Fibroblast of skin of right quadriceps (primary cell): ENCODE results near the gene AGL.
"Not testable (repeated sequence)": the region's sequence is repeated elsewhere in the genome, so short reads cannot be mapped to it uniquely, and the experiment has no call there.

Source experiments
- DNase-seq: peaks from one replicate; pipeline ENCODE4 v3.0.0-alpha.2; 2013

AGL gene

DNA sequence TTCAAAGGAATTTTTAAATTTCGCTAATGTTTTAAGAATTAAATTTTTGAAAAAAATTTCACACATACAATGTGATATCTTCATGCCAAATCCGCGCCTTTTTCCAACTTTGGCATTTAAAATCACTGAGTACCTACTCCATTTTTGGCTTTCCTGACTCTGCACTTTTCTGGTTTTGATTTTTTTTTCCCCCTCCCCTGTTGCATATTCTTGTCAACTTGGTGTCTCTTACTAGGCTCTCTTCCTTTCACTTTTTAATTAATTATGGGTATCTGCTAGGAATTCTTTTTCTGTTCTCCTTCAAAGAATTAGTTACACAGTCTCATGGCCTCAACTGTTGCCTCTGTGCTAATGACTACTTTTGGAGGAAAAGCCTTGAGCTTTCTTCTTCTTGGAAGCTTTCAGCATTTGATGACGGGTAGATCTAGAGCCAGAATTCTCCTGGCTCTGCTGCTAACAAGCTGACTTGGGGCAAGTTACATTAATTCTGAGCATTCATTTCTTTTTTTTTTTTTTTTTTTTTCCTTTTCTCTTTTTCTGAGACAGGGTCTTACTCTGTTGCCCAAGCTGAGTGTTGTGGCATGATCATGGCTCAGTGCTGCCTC lies 1.8 kb downstream of the AGL start:
- no peak for DNase-seq

DNA sequence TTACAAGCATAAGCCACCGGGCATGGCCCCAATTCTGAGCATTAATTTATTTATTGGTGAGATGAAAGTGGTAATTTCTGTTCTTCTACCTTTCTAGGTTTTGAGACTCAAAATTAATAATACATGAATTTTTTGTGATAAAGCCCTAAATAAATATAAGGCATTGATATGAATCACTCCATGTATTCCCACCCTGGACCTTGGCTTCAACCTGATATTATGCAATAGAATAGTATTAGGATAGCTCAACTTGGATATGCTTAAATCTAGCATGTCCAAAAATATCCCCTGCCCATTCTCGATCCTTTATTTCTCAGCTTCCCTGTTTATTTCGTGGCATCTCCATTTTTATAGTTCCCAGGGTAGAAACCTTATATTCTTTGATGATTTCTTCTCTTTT lies 2.5 kb downstream of the AGL start:
- peak; percentile 6 for DNase-seq

DNA sequence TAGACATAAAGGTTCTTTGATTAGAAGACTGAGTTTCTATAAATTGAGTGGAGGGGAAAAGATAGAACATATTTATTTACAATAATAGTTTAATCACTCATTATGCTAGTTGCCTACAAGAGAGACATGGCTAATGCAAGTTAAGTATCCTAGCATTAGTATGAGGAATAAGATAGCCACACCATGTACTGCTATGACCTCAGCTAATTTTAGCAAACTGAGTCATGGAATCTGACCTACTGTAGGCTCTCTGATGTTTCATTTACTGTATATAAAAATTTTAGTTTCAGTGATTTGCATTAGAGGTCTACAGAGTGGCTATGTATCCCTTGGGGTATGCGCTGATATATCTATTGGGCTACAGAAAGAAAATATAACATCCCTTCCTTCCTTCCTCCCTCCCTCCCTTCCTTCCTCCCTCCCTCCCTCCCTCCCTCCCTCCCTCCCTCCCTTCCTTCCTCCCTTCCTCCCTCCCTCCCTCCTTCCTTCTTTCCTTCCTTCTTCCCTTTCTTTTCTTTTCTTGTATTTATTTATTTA lies 5.8 kb downstream of the AGL start:
- DNase-seq = no peak

DNA sequence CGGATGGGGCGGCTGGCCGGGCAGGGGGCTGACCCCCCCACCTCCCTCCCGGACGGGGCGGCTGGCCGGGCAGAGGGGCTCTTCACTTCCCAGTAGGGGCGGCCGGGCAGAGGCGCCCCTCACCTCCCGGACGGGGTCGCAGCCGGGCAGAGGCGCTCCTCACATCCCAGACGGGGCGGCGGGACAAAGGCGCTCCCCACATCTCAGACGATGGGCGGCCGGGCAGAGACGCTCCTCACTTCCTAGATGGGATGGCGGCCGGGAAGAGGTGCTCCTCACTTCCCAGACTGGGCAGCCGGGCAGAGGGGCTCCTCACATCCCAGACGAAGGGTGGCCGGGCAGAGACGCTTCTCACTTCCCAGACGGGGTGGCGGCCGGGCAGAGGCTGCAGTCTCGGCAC lies 6.9 kb downstream of the AGL start:
- not testable (repeated sequence) for DNase-seq

DNA sequence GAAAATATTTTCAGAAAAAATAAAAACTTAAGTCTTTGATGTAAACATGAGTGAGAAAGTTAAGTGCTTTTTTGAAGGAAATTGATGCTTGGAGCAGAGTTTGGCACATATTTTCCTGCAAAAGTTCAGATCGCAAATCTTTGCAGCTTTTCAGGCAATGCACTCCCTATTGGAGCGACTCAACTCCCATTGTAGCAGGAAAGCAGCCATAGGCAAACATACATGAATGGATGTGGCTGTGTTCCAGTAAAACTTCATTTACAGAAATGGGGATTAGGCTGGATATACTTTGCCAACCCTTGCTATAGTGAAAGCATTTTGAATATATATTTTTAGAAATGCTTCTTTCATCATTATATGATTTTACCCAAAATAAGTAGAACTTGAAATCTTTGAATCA lies 8.1 kb downstream of the AGL start:
- DNase-seq = no peak

DNA sequence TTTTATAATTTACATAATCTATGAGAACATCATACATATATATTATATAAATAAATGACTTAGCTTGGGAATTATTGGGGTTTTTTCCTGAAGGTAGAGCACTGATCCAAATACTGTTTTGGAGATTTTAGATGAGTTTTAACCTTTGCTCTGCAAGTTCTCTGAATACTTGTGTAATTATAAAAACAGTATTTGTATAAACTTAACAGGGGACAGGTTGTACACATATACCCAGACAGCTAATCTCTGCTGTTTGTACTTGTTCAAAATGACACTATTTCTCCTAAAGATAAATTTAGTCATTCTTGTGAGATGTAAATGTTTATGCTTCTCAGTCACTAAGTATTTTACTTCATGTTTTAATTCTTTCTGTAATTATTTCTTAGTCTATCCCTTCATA lies 8.7 kb downstream of the AGL start:
- DNase-seq = no peak

DNA sequence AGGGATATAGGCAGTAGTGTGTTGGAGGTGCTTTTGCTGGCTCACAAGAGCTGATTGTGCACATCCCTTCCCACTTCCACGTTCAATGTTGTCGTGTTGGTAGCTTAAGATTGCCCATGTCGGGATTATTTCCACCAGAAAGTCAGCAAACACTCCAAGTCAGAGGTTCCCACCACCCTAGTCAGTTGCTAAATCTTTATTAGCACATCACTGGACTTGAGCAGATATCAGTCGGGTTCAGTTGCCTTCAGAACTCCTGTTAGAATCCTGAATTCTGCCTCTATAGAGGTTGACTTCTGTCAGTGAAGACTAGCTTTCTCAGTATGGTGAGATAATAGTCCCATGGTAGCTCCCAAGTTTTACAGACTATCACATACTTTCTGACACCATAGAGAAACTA lies 10.5 kb downstream of the AGL start:
- DNase-seq = no peak

DNA sequence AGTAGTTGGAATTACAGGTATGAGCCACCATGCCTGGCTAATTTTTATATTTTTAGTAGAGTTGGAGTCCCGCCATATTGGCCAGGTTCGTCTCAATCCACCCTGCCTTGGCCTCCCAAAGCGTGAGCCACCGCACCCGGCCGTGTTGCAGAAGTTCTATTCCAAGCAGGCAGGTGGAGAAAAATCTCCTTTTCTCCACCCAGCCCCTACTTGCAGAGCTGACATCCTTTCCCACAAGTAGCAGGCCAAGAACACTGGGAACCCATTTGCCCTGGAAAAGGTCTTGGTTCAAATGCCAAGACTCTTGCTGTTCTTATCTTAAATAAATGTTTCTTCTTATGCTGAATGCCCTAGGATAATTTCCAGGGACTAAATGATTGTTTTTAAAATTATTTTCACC lies 17.5 kb downstream of the AGL start:
- no peak for DNase-seq

DNA sequence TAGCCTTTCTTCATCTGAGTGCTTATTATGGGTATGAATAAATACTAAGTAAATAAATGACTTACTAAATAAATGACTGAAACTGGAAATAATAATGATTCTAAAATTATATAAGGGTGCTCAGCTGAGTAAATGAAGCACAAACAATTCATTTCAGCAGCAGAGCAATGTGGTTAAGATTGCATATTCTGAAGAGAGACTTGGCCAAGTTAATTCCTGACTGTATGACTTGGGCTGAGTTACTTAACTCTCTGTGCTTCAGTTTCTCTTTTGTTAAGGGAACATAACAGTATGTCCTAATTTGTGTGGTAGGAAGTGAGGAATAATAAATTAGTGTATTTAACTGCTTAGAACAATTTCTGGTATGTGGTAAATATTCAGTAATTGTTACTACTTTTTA lies 19.1 kb downstream of the AGL start:
- DNase-seq = peak; percentile 23

DNA sequence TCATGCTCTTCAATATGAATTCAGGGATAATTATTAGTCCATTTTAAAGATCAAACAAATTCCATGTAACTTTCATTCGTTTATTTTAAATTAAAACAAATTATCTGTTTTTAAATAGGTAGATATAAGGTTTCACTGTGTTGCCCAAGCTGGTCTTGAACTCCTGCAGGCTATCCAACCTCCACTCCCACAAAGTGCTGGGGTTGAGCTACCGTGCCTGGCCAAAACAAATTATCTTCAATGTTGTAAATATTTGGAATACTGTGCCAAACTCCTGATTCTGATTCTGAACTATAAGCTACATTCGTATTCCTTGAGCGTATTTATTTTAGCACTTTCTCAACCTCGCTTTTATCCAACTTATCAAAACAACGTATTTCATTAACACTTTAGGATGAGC lies 19.6 kb downstream of the AGL start:
- no peak for DNase-seq

DNA sequence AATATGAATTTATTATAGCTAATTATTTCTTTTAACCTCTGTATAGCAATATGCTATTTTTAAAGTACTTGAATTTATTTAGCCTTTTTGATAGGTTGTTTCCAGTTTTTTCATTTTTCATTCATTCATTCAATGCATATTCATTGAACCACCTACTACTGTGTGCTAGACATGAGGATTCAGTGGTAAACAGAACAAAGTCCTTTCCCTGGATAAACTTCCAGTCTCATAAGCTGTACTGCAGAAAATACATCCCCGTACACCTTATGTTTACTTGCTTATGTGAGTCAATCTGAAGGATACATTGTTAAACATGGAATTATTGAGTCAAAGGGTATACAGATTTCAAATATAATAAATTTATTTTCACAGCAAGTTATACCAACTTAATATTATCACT lies 21.9 kb downstream of the AGL start:
- no peak for DNase-seq

DNA sequence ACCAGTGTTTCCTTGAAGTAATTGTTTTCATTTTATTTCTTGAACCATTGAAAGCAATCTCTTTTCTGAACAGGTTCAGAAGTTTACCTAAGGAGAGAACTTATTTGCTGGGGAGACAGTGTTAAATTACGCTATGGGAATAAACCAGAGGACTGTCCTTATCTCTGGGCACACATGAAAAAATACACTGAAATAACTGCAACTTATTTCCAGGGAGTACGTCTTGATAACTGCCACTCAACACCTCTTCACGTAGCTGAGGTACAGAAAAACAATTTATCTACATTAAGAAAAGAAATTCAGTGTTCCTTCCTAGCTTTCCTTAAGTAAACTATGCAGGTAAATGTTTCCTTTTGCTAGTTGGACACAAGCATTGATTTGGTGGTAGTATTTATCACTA lies 27.4 kb downstream of the AGL start:
- DNase-seq = no peak

DNA sequence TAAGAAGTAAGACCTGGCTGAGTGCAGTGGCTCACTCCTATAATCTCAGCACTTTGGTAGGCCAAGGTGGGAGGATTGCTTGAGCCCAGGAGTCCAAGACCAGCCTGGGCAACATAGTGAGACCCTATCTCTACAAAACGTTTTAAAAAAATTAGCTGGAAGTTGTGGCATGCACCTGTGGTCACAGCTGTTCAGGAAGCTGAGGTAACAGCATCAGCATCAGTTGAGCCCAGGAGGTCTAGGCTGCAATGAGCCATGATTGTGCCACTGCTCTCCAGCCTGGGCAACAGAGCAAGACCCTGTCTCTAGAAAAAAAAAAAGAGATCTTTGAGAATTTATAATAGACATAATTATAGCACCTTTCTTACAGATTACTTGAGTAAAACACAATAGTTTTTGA lies 36.0 kb downstream of the AGL start:
- DNase-seq = no peak

DNA sequence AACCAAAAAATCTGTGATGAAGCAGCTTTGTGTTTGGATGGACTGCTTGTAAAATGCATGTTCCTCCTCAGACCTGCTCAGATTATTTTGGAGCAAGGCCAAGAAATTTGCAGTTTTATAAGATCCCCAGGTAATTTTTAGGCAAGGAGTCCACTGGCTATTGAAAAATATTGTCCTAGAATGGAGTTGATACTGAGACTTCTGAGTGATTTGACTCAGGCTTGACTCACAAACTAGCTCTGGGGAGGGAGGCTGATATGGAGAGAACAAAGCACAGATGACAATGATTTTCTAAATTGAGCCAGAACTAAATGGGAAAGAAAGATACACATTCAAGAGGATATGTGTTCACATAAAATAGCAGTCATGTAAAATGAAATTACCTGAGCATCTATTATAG lies 36.7 kb downstream of the AGL start:
- DNase-seq = peak; percentile 1

DNA sequence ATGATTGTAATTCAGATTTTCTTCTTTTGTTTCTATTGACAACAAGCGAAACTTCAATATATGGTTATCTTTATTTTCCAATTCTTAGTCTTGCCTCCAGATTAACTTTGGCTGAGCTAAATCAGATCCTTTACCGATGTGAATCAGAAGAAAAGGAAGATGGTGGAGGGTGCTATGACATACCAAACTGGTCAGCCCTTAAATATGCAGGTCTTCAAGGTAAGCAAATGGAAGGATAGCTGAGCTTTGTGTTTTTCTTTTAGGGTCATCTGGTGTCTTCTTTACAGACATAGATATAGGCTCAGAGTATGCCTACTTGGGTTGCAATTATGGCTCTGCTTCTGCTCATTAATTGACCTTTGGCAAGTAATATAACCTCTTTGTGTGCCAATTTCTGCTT lies 37.7 kb downstream of the AGL start:
- no peak for DNase-seq

DNA sequence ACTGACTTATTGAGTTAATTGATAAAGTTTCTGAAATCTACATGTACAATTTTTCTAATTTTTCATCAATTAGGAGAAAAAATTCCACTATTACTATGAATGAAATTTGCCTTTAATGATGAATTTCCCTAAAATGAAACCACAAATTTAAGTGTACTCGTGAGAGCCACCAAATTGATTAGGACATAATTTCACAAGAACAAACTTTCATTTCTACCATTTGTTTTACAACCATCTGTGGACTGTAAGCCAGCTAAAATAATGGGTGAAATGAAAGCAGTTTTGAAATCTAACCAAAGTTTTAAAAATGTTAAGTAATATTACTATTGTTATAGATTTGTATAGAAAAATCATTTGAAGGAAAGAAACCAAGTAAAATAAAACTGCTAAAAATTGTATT lies 41.8 kb downstream of the AGL start:
- no peak for DNase-seq

DNA sequence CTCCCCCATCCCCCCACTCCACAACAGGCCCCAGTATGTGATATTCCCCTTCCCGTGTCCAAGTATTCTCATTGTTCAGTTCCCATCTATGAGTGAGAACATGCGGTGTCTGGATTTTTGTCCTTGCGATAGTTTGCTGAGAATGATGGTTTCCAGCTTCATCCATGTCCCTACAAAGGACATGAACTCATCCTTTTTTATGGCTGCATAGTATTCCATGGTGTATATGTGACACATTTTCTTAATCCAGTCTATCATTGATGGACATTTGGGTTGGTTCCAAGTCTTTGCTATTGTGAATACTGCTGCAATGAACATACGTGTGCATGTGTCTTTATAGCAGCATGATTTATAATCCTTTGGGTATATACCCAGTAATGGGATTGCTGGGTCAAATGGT lies 53.1 kb downstream of the AGL start:
- not testable (repeated sequence) for DNase-seq

DNA sequence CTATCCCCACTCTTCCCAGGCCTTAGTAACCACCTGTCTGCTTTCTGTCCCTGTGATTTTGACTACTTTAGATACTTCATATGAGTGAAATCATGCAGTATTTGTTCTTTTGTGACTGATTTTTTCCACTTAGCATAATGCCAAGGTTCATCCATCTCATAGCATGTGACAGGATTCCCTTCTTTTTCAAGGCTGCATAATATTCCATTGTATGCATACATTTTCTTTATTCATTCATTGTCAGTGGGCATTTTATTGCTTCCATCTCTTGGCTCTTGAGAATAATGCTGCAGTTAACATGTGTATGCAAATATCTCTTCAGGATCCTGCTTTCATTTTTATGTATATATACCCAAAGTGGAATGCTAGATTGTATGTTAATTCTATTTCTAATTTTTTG lies 56.4 kb downstream of the AGL start:
- no peak for DNase-seq

DNA sequence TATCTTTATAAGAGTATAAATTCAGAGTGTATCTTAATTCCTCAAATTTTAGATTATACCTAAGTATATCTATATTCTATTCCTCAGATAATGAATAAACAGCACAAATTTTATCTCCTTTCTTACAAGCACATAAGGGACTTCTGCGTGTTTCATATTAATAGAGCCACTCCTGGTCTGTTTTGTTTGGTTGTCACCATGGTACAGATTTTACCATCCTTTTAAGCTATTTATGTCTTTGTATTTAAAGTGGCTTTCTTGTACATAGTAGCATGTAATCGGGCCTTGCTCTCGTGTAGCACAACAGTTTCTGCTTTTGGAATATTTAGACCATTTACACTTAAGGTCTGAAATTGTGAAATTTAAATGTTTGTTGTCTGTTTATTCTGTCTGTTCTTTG lies 67.1 kb downstream of the AGL start:
- DNase-seq = no peak

DNA sequence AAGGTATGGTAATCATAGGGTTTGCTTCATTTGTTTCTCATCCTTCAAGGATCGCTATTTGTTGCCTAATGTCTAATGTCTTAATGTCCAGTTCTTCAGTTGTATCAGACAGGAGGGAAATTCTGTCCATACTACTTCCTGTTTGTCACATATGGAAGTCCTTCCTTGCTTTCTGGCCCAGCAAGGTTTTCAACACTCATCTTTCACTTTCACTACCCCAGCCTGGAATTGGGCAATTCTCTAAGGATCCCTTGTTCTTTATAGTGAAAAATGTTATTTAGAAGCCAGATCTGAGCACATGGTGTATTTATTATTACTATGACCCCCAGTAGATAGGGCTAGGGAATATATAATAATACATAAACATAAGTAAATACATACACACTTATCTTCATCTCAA lies 69.1 kb downstream of the AGL start:
- DNase-seq = no peak

DNA sequence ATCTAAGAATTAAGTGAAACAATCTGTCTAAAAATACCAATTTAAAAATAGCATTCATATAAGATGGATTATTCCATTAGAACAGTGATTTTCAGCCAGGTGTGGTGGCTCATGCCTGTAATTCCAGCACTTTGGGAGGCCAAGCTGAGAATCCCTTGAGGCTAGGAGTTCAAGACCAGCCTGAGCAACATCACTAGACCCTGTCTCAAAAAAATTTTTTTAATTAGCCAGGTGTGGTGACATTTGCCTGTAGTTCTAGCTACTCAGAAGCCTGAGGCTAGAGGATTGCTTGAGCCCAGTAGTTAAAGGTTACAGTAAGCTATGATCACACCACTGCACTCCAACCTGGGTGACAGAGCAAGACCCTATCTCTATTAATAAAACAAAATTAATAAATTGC lies 84.6 kb downstream of the AGL start:
- no peak for DNase-seq

DNA sequence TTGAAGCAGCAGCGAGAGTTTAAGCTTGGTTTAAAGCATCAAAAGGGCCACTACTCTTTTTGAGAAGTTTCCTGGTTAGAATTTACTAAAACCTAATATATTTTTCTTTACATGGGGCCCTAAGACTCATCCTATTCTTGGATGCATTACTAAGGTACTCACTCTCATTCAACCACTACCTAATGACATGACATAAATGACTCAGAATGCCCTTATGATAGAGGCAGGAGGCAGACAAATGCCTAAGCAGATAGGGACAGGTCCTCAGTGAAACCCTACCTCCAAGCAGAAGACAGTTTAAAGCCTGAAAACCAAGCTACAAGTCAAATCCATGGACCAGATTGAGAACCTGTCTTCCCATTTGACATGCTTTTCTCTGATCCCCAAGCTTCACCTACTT lies 85.4 kb downstream of the AGL start:
- DNase-seq = no peak

DNA sequence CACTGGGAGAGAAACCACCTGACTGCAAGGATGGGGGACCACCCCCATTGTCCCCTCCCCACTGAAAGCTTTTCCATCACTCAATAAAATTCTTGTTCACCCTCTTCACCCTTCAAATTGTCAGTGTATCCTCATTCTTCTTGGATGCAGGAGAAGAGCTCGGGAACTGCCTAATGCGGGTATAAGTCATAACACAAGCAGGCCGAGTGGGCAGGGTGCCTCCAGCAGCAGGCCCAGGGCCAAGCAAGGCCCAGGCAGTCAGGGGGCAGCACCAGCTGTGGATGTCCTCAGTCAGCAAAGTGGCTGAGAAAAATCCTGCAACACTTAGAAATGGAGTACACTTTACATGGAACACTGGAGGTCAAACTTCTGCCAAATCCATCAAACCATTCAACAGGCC lies 85.9 kb downstream of the AGL start:
- DNase-seq = no peak

DNA sequence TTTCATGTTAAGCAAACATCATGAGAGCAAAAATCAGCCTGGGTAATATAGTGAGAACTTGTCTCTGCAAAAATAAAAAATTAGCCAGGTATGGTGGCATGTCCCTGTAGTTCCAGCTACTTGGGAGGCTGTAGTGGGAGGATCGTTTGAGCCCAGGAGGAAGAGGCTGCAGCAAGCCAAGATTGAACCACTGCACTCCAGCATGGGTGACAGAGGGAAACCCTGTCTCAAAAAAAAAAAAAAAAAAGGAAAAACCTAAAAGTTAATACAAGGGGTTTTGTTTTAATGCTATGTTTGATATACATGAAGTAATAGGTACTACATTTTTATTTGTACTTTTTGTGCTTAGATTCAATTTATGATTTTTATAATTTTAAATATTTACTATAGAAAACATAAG lies 92.6 kb downstream of the AGL start:
- no peak for DNase-seq

DNA sequence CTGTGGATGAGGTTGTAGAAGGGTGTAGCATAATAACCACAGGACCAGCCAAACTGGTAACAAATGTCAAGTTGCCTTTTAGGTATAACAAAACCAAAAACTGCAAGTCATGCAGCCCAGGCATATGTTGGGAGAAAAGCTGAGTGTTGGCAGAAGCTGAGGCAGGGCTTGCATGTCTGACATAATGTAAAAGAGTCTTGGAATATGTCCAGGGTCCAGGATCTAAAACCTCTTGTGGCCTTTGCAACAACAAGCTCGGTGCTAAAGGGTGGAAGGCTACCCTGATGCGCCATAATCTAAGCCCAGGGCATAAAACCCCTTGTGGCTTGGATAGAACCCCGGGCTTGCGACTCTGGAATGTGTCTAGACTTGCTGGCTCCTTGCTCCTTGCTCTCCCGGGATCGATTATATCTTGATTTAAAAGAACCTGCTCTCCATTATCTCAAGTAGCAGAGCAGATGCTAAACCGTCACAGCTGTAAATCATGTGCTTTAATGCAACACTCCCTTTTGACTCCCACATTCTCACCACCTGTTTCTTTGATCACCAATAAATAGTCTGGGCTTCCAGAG lies 93.1 kb downstream of the AGL start:
- peak; percentile 75 for DNase-seq
